GM12872 (cell line): Measurements from ENCODE around the gene TOMM40L.

ENCODE experiments used
- TF ChIP-seq, protein P1 (sequence below): IDR thresholded peaks from 3 replicates; pipeline ENCODE4 v1.5.1; 2011; ENCODE audit warnings: low read depth, mild to moderate bottlenecking, low read length, moderate library complexity; ENCODE audit not compliant: insufficient read depth

TOMM40L gene

DNA sequence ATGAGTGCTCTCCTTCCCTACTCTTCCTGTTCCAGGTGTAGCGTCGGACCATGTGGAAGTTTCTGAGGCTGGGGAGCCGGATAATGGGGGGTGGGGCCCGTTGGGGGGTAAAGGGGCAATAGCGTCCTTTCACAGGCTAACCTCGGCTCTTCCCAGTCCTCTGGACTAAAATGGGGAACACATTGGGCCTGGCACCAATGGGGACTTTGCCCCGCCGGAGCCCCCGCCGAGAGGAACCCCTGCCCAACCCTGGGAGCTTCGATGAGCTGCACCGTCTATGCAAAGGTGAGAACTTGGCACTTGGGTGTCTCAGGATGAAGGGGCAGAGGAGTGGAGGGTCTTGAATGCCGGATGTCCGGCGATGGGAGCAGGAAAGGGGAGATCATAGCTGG lies 456 bp downstream of the TOMM40L start:
- TF ChIP-seq, protein P1, sequence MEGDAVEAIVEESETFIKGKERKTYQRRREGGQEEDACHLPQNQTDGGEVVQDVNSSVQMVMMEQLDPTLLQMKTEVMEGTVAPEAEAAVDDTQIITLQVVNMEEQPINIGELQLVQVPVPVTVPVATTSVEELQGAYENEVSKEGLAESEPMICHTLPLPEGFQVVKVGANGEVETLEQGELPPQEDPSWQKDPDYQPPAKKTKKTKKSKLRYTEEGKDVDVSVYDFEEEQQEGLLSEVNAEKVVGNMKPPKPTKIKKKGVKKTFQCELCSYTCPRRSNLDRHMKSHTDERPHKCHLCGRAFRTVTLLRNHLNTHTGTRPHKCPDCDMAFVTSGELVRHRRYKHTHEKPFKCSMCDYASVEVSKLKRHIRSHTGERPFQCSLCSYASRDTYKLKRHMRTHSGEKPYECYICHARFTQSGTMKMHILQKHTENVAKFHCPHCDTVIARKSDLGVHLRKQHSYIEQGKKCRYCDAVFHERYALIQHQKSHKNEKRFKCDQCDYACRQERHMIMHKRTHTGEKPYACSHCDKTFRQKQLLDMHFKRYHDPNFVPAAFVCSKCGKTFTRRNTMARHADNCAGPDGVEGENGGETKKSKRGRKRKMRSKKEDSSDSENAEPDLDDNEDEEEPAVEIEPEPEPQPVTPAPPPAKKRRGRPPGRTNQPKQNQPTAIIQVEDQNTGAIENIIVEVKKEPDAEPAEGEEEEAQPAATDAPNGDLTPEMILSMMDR: 0 out of 3 replicates have a peak, but pooled peaks have one; percentile 3

DNA sequence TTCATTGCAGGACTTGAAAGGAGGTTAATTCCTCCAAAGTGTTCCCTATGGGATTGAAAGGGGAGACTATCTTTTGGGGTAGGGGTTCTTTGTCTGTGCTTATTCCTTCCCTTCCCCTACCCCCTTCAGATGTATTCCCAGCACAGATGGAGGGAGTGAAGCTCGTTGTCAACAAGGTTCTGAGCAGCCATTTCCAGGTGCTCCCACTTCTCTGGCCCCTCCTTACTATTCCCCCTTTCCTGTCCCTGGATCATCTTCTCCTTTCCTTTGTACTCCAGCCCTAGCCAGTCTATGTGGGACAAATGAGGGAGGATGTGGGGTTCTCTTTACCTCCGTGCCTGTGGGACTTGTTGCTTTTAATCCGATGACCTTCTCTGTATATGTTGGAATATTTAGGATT lies 899 bp downstream of the TOMM40L start:
- TF ChIP-seq, protein P1: no peak

DNA sequence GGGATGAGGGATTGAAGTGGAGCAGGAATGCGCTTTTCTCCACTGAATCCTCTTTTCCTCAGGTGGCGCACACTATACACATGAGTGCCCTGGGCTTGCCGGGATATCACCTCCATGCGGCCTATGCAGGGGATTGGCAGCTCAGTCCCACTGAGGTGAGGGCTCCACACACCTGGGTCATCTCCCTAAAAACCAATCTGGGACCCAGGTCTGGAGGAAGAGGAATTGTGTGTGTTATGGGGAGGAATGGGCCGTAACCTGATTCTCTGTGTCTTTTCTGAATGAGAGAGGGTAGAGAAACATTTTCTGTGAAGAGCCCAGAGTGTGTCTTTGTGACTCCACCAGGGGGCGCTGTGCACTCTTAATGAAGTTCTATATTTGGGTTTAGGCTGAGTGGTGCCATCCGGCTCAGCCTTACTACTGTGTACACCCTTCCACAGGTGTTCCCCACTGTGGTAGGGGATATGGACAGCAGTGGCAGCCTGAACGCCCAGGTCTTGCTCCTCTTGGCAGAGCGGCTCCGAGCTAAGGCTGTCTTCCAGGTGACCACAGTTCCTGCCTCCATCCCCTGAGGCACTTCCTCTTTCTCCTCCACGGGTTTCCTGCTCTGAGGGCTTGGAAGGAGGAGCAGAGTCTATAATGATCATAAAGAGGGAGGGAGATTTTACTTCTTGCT lies 1.5 kb downstream of the TOMM40L start:
- TF ChIP-seq, protein P1: peak; percentile 89

DNA sequence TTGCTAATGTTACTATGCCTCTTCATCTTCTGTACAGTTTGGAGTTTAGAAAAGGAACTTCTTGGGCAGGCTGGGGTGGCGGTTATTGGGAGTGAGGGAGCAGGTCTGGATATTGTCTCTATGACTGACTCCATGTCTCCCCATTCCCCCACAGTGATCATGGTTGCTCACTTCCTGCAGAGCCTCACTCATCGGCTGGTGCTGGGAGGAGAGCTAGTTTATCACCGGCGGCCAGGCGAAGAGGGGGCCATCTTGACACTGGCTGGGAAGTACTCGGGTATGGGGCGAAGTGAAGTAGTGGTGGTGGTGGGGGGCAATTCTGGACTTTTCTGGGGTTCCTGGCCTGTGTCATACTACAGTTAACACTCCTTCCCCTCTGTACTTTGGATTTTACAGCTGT lies 2.2 kb downstream of the TOMM40L start:
- TF ChIP-seq, protein P1: no peak

DNA sequence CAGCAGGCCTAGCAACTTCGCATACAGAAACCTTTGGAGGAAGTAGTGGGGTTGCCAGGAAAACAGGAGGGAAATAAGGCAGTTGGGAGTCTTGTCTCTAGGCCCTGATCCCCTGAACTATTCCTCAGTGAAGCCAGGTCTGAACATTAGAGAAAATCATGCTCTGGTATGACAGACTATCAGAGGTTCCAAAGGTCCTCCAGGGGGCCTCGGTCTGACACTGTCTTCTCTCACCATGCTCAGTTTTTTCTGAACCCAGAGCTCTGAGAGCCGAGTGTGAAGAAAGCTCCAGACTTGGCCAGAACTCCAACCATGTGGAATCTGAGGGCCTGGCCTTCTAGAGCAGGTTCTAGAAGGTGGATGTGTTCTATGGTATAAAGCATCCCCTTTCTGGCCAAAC lies 4.0 kb downstream of the TOMM40L start:
- TF ChIP-seq, protein P1: peak; percentile 17; the same call in 1 of the 3 replicates

DNA sequence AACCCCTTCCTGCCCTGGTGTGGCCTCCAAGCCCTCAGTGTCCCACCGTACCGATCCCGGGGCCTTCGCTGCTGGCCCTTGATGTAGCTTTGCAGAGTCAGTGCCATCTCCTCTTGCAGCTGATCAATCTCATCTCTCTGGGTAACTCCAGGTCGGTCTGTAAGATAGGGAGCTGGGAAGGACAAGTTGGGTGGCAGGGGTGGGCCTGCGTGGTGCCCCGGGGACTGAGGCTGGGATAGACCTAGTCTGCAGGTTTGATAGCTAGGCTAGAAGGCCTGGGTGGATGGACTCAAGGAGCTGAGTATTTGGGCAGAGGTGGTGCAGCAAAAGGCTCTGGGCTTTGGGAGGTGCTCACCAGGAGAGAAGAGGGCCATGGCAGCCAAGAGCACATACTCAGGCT lies 4.9 kb downstream of the TOMM40L start:
- TF ChIP-seq, protein P1: no peak

DNA sequence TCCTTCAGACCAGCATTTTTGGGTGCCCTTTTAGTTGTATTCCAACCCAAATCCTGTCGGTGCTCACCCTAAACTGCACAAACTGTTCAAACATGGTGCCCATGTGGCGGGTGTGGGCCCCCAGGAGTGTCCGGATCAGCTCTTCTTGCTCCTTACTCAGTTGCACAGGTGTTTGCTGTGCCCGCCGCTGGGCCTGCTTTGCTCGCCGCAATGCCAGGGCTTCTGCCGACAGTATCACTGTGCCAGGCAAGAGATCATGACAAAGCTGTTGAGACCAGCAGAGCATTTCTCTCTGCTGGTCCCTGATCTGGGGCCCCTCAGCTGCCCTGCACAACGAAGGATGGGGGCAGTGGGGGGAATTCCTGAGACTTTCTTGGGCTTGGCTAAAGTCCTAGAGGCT lies 7.2 kb downstream of the TOMM40L start:
- TF ChIP-seq, protein P1: no peak
